ENCODE data around the gene PTHLH.

GRCh38 chr12:27924350-27925135 lies 48.0 kb downstream of the PTHLH start:
- TF ChIP-seq CTCF (IDR thresholded peaks at IDR 0.05; ENCODE audit: insufficient read depth, low read length, poor library complexity, severe bottlenecking) (no peak), EZH2phosphoT487 (conservative IDR thresholded peaks at IDR 0.05; ENCODE audit: low read length) (no peak)
